HG03097 (cell line): Measurements from ENCODE around the gene PSTPIP1.
A peak's percentile ranks its signal among the peaks of the same experiment; 100 is the strongest.

Experiments
- ATAC-seq: cut with Tn5 transposase; IDR thresholded peaks from one replicate; pipeline ENCODE4 v1.9.1; 2021; ENCODE audit not compliant: unreplicated experiment, low FRiP score

Gene PSTPIP1

DNA sequence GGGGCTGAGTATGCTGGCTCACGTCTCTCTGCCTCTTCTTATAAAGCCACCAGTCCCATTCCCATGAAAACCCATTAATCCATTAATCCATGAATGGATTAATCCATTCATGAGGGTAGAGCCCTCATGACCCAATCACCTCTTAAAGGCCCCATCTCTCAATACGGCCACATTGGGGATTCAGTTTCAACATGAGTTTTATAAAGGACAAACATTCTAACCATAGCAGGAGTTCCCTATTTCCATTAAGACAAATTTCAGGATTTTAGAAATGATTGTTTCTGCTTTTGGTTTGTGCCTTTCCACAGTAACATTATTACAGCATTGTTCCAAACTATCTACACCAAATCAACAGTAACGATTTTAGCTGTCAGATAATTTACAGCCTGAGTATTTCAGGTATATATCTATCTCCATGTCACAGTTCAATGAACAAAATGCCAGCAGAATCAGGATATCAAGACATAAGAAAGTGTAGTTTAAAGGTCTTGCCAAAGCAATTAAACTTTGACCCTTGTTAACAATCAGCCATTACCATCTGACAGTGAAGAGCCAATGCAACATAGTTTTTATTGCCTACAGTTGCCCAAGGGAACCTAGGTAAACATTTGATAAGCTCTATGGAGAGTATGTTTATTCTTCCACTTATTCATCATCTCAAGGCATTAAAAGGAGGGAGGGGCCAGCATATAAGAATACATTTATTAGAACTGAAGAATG is 72.2 kb downstream of the PSTPIP1 start:
- no peak for ATAC-seq

DNA sequence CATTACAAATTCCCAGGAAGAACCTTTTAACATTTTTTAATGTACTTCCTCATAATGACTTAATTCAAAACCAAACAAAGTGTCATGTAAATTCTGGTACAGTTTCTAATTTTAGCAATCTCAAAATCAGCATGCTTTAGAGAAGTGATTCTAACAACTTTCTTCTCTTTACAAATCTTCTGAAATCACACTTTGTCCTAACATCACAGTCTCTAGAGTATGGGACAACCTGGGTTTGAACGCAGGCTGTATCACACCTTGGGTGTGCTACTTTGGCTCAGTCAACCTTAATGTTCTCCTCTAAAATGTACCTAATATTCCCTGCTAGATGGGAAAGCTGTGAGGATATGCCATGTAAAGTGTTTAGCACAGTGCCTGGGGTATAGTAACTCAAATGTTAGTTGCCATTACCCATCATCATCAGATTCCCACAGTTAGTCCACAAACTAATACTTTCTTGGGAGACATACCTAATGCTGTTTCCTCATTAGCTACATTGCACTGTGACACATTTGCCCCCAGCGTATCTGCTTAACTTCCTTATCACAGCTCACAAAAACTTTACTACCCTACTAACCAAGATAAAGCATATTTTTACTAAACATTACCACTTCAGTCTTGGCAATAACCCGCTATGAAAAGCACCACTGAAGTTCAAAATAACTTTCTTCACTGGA is 72.9 kb downstream of the PSTPIP1 start:
- no peak for ATAC-seq

DNA sequence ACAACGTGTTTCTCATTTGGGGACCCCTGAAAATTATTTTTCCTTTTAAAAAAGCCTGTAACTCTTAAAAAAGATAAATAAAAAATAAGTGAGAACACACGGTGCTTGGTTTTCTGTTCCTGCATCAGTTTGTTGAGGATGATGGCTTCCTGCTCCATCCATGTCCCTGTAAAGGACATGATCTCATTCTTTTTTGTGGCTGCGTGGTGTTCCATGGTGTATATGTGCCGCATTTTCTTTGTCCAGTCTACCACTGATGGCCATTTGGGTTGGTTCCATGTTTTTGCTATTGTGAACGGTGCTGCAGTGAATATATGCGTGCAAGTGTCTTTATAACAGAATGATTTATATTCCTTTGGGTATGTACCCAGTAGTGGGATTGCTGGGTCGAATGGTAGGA is 73.7 kb downstream of the PSTPIP1 start:
- no peak for ATAC-seq

DNA sequence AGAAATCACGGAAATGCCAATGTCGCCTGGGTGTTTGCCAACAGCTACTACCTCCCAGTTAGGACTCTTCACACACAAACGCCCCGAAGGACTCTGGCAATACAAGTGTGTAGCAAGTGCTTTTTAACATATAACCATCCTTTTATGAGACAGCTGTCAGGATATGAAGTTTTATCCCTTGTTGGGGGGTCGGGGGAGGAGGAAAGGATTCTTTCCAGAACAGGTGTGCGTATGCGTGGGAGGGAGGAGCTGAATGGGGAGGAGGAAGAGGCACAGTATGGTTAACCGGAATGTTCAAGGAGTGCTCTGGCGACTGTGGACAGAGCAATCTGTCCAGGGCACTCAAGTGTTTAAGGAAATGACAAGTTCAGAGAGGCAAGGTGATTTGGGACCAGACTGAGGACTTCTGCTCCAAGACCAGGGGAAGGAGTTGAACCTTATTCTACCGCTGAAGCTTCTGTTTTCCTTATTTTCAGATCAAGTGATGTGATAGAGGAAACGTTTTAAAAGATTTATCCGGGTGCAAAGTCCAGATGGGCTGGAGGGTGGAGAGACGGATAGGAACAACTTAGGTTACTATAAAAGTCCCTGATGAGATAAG is 74.7 kb downstream of the PSTPIP1 start:
- no peak for ATAC-seq

DNA sequence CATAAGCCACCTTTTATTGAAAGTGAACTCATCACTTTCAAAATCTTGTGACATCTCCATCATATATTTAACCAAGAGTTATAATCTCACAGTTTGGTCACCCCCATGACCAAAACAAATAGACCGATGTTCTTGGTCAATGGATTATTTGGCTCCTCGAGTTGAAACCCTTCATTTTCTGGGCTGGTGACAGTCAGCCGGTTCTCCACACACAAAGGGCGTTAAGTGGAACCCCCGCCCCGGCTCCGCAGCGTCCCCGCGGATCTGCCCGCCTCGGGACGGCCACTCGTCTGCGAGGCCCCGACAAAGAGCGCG is 75.2 kb downstream of the PSTPIP1 start:
- ATAC-seq, result no peak

DNA sequence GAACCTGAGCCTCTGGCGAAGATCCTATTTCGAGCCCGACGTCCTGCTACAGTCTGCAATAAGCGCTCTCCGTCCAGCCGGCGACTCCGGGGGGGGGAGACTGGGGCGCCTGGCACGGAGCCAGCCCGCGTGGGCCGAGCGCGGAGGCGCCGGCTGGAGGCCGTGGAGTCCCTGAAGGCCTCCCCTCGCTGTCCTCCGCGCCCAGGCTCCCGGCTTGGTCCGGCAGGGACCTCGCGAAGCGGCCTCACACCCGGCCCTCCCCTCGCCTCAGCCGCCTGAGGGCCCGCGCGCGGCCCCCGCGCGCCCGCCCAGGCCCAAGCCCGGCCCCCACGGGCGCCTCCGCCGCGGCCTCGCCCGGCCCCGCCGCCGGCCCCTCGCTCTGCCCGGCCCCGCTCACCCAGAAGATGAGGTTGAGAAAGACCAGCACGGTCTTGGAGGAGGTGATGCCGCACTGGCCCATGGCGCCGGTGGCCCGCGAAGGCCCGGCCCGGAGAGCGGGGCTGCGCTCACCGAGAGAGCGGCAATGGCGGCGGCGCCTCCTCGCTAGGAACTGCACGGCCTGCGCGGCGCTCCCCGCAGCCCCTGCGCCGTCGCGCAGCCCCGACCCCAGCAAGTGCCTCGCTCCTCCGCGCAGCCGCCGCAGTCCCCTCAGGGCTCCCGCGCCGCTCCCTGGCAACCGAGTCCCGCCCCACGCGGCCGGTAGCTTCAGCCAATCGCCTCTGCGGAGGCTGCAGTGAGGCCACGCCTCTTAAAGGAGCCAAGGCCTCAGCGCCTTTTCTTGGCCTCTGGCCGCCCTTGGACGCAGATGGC is 75.8 kb downstream of the PSTPIP1 start, which contains the start of gene TSPAN3:
Gene TSPAN3 (minus strand): TSS at position 615 of the 810 bp plus-strand sequence. CDS start 155 bp downstream, at position 460.
- peak; percentile 88 for ATAC-seq

DNA sequence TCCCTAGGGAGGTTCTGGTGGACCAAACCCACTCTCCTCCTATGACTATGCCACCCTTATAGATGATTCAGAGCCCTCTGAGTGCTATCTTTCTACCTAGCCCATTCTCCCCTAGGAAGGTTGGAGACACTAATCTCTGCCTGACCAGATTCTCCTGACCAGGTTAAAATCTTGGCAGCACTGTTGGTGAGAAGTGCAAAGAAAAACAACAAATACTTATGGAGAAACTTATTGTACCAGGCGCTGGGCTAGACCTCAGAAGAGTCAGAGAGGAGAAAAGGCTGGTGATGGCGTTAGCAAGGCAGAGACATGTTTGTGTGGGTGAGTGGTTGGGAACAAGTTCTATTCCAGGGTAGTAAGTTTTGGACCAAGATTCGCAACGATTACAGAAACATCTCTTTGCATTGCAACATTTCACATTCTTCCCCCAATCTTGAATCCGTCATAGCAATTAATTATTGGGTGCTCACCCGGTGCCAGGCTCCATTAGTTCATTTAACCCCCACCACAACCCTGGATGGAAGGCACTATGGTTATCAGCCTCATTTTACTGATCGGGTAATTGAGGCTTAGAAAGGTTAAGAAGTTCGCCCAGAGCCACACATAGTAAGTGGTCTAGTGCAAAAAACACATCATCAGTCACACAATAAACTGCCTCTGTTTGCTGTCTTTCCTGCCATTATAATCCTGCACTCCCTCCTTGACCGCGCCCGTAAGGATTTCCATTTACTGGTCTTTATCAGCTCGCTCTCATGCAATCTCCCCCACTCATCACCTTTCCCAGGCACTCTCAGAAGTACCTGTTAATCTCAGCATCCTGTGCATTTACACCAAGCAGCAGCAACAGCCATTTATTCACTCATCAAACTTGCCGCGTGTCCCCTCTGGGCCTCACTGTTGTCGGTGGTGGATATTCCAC is 76.6 kb downstream of the PSTPIP1 start:
- ATAC-seq, result no peak

DNA sequence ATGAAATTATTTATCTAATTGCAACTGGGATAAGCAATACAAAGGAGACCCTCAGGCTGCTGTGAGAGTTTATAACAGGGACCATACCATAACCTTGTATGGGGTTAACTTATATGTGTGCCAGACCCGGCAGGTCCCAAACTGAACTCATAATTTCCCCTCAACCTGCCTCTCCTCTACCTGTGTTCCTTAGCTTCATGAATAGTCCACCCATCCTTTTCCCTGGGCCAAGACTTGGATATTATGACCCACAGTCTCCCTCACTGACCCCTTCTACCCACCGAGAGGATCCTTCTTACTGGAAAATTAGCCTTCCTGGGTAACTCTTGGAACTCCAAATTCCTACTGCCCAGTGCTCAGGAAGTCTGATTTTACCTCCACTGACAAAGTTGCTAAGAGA is 79.4 kb downstream of the PSTPIP1 start:
- no peak for ATAC-seq

DNA sequence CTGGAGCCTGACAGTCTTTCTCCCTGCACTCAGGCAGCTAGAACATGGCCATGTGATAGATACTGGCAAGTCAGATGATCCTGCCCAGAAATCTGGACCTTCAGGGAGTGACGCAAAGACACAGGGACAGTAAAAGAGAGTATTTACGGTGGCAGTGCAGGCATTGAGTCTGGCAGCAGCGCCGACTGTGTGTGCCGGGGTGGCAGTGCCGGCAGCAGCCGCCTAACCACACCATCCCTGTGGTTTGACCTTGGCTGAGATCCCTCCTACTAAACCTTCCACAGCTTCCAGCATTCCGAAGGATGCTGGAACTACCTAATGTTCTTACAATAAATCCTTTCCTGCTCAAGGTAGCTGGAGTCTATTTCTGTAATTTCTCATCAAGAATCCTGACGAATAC is 80.6 kb downstream of the PSTPIP1 start:
- no peak for ATAC-seq

DNA sequence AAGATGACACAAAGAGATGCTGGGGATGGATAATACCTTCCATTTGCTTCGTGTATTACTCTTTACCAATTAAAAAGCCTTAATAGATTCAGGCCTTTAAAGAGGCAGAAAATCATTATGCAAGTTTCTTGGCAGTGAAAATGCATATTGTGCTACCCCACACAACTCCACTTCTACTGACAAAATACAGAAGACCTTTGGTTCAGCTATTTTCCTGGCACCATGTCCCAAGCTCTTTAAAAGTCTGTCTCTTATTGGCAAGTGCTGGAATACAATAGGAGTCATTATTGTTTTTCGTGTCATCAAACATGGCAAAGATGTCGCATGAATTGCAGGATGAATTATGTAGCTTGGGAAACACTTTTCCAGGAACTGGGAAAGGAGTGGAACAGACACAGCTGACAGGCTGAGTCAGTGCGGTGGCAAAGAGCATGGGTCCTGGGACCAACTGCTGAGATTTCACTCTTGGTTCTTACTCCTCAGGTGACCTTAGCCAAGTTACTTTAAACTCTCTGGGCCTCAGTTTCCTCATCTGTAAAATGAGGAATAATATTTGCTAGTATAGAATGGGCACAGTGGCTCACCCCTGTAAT is 81.5 kb downstream of the PSTPIP1 start:
- no peak for ATAC-seq

DNA sequence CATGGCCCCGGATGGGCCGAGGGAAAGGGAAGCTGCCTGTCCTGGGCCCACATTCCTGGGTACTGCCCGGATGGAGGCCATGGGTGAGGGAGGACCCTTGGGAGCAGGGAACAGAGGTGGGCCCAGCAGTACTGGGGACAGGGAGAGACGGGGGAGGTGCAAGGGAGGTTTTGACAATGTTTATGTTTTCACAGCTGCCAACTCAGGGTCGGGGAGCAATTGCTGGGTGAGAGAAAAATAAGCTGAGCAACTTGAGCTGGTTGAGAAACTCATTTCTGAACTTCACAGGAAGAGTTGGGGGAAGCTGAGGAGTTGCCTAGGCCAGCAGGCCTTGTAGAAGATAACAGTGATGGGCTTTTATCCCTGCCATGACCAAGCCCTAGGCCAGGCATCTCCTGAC is 87.0 kb downstream of the PSTPIP1 start:
- ATAC-seq, result no peak

DNA sequence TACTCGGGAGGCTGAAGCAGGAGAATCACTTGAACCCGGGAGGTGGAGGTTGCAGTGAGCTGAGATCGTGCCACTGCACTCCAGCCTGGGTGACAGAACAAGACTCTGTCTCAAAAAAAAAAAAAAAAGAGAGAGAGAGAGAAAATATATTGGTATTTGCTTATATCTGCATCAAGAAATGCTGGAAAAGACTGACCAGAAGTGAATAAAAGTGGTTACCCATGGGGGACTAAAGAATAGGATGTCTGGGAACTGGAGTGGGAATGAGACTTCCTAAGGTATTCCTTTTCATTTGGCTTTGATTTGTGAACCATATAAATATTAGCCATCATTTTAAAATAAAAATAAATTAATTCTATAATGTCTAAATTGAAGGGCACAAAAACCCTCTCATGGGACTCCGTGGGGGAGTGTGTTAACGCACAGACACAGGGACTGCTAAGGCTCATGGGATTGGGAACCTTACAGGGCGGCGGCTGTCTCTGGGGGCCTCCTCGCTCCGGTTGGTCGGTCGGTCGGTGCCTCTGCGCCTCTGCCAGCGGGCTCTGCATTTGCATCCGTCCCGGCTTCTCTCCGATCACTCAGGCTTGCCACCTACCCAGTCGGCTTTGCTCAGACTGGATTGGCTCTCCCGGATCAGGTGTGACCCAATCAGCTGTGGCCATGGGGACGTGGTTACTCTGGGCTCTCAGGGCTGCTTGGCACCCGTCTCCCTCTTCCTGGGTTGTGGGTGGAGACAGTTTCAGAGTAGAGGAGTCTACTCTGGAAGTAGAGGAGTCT is 88.6 kb downstream of the PSTPIP1 start:
- peak; percentile 90 for ATAC-seq

DNA sequence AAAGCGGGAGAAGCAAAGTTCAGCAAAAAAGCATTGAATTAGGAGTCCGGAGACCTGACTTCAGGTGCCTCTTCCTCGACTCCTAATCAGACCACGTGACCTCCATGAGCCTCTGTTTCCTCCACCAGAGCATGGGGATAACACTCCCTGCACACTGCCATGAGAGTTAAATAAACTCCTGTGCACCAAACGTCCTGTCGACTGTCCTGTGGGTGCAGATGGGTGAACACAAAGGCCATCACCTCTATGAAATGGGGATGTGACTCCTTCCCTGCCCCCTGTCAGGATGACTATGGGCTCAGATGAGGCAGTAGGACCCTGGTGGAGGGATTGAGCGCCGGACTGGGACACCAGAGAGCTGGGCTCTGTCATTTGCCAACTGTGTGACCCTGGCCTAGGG is 89.5 kb downstream of the PSTPIP1 start:
- no peak for ATAC-seq

DNA sequence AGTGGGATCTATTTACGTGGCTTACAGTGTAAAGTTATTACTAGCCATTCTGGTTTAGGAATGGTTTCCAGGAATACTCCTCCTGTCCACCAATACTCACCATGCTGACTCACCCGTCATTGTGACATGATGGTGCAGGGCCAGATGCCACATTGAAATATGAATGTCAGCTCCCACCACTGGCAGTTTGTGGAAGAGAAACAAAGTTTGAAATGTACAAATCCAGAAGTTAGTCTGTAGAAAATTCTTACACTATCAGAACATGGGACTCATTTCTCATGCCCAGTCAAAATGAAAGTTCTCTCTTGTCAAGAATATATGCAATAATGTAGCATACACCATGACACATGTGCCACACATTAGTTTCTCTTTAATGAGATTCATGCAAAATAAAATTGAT is 90.4 kb downstream of the PSTPIP1 start:
- no peak for ATAC-seq
